22Rv1 (cell line): ENCODE results near the gene TTC33.

Experiments
- CTCF ChIP-seq: fragments of 450-650 bp; IDR thresholded peaks from 2 replicates; pipeline ENCODE4 v1.5.1; 2017; ENCODE audit warnings: mild to moderate bottlenecking
- ZFX ChIP-seq: fragments of 450-650 bp; IDR thresholded peaks from 2 replicates; pipeline ENCODE4 v1.6.1; 2017; ENCODE audit warnings: antibody characterized with exemption, borderline replicate concordance

- no peak for TF ChIP-seq CTCF
- TF ChIP-seq ZFX, result no peak
Observed at GRCh38 chr5:40717281-40717680, 38.5 kb downstream of the TTC33 start.
